ENCODE data around the gene SS18L1.

The SS18L1 gene

DNA sequence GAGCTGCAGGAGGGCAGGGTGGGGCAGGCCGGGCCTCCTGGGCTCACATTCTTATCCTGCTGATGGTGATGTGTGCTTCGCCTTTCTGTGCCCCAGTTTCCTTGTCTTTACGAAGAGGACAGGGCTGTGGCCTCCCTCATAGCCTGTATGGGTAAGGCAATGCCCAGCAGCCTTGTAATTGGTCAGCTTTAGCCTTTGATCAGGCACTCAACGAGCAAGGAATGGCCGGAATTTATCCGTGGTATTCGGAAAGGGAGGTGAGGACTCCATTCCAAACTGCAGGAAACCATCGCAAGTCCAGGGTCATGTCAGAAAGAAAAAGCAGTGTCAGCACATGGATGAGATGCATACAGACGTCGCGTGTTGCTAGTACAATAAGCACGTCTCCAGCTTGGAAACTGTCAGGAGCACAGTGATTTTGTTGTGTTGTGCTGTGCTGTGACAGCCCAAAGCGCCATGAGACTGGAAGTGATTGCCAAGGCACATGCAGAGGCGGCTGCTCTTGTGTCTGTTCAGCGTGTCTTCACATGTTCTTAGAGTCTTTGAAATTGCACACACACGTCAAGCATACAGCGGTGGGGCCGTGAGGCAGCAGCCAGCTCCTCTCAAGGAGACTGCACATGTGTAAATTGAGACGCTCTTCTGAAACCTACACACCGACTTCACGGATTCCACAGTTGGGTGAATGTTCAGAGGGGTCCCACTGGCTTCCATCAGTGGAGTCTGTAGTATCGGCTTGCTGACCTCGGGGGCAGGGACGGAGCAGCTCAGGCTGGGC is 6.2 kb downstream of the SS18L1 start:
- no peak for DNase-seq (ENCODE audit: extremely low spot score, insufficient read length, low read depth)
- no peak for FAIRE-seq

GRCh38 chr20:62150310-62150575 is 6.7 kb downstream of the SS18L1 start:
- FAIRE-seq (no peak), DNase-seq (ENCODE audit: extremely low spot score, insufficient read length, low read depth) (no peak)

DNA sequence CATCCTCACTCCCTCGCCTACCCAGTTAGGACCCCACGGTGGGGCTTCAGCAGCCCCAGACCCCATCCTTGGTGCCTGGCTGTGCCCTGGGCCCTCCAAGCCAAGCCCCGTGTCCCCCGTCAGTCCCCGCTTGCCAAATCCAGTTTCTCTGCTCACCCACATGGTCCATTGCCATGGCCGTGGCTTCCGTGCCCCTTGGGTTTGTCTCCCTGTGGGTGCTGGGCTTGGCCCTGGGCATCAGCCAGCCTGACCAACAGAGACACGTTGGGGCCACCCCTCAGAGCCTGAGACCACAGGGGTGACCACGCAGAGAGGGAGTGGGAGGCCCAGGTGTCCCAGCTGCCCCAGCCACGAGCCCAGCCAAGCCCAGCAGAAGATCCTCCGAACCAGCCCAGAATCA is 7.7 kb downstream of the SS18L1 start:
- FAIRE-seq, result no peak
- no peak for DNase-seq (ENCODE audit: extremely low spot score, insufficient read length, low read depth)

GRCh38 chr20:62151835-62152364 is 8.3 kb downstream of the SS18L1 start:
- FAIRE-seq (no peak), DNase-seq (ENCODE audit: extremely low spot score, insufficient read length, low read depth) (no peak)

DNA sequence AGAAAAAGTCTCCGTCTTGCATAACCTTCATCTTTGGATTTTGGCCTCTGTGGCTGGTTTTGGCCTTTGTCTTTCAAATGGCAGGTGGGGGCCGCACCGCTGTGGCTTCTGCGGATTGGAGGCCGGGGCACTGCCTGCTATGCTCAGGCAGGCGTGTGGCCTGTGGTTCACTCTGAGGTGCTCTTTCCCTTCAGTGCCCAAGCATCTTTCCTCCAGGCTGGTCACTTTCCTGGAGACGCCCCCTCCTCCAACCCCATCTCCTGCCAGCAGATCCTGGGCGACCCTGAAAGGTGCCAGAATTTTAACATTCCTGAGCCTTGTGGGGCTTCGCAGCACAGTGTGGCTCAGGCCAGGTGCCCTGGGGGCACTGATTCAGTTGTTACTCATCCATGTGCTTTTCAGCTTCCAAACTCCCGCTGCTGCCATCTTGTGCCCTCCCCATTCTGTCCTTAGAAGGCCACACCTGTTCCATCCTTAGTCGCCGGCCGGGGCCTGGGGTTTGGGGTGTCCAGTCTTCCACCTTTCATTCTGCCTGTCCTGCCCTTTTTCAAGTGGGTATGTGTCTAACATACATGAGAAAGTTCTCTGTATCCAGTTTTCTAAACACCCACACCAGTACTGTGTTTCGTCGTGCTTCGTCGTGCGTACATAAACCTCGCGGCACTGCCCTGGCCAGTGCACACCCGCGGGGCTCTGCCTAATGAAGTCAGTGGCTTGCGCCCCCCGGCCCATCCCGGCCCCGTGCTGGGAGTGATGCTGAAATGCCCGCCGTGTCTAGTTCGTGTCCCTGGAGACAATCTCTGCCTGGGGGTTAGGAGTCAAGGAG is 12.1 kb downstream of the SS18L1 start:
- no peak for FAIRE-seq
- no peak for DNase-seq (ENCODE audit: extremely low spot score, insufficient read length, low read depth)

DNA sequence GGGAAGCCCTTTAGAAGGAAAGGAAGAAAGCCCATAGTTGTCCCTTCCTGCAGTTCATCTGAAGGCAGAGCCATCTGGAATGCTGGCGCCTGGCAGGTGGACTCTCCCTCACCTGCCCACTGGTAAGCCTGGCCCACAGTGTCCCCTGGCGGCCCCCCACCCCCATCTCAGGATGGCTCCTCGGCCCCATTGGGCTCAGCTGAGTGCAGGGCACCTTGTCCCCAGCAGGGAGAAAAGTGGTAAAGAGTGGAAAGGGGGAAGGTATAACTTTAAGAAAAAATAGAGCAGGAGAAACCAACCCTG is 12.6 kb downstream of the SS18L1 start:
- DNase-seq (ENCODE audit: extremely low spot score, insufficient read length, low read depth) (no peak), FAIRE-seq (no peak)

- FAIRE-seq (no peak), DNase-seq (ENCODE audit: extremely low spot score, insufficient read length, low read depth) (peak; percentile 48)
These were observed 13.2 kb downstream of the SS18L1 start for GRCh38 chr20:62156592-62157386.

DNA sequence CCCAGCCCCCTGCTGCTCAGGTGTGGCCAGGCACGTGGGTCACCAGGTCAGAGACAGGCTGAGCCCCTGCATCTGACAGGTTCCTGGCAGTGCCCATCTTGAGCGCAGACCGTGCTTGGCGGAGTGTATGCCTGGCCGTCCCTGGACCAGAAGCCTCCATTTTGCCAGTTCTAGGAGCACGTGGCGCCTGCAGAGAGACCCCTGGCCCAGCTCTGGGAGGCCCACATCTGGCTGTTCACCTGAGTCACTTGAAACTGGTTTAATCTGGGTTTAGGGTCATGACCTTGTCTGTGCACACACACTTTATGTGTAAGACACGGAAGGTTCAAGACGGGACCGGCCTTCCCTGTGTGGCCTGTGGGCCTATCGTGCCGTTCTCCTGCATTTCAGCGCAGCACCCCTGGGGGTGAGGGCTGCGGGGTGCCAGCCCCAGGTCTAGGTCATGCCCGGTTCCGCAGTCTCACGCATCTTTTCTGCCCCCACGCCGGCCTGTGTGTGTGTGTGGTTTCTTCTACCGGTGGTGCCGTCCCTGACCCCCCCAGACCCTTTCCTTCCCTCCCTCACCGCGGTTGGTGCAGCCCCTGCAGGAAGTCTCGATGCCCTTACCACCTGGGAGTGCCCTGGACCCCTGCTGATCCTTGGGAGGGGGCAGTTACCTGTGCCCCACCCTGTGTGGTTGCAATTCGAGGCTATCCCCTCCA is 14.0 kb downstream of the SS18L1 start:
- DNase-seq (ENCODE audit: extremely low spot score, insufficient read length, low read depth) (no peak), FAIRE-seq (no peak)

- FAIRE-seq (no peak), DNase-seq (ENCODE audit: extremely low spot score, insufficient read length, low read depth) (no peak)
These were observed 14.5 kb downstream of the SS18L1 start for GRCh38 chr20:62158088-62158400.

- FAIRE-seq, result no peak
- no peak for DNase-seq (ENCODE audit: extremely low spot score, insufficient read length, low read depth)
These were observed 15.0 kb downstream of the SS18L1 start for GRCh38 chr20:62158541-62158940.

DNA sequence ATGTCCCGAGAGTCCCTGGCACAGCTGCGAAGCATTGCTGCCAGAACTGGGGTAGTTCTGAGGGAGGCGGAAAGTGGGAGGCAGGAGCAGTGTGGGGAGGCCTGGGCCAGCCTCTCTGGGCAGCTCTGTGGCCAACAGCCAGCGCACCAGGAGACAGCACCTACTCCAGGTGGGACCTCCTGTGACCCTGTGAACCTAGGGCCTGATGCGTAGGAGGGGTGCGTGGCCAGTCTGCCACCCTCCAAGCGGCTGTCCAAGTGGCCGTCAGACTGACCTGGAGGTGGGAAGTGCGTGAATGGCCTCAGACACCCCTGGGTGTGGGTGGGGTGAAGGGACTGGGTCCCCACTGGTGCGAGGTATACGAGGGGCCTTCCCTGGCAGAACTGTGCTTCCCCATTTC is 15.5 kb downstream of the SS18L1 start:
- DNase-seq (ENCODE audit: extremely low spot score, insufficient read length, low read depth) (no peak), FAIRE-seq (no peak)

DNA sequence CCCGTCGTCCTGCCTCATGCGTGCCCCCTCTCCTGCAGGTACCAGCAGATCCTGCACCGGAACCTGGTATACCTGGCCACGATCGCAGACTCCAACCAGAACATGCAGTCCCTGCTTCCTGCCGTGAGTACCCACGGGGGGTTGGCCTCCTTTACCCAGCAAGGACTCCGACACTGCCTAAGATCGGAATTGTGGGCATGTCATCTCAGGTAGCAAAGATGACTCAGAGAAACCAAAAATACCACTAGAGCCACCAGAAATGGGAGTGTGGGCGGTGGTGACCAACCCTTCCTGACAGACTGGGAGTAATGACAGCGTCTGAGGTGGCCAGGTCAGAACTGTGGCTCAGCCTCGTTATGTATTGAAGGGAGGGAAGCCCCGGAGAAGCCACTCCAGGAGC is 16.3 kb downstream of the SS18L1 start:
- DNase-seq (ENCODE audit: extremely low spot score, insufficient read length, low read depth) (no peak), FAIRE-seq (no peak)

DNA sequence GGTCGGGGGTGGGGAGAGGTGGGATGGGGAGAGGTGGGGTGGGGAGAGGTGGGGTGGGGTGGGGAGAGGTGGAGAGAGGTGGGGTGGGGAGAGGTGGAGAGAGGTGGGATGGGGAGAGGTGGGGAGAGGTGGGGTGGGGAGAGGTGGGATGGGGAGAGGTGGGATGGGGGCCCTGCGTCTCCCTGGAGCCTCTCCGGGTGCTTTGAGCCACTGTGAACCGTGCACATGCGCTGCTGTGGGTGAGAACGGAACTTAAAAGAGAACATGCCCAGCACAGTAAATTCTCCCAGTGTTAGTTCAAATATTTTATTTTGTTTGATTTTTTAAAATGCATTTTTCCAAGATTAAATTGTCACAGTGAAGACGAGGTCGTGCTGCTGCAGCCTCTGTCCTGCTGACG is 16.7 kb downstream of the SS18L1 start:
- FAIRE-seq, result no peak
- no peak for DNase-seq (ENCODE audit: extremely low spot score, insufficient read length, low read depth)

DNA sequence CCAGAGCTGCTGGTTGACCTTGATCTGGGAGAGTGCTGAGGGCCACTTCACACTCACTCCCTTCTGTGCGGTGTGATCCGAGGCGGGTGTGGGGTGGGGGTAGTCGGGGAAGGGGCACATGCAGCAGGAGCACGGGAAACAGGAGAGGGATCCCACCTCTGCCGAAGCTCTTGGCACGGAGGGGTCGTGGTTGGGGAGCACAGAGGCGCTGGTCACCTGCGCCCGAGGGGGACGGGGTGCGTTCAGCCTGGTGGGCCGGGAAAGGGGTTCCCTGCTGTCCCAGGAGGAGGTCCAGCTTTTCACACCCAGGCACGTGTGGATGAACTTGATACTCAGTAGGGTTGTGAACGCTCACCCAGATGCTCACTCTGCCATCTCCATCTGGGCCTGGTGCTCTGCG is 17.3 kb downstream of the SS18L1 start:
- FAIRE-seq (no peak), DNase-seq (ENCODE audit: extremely low spot score, insufficient read length, low read depth) (no peak)

DNA sequence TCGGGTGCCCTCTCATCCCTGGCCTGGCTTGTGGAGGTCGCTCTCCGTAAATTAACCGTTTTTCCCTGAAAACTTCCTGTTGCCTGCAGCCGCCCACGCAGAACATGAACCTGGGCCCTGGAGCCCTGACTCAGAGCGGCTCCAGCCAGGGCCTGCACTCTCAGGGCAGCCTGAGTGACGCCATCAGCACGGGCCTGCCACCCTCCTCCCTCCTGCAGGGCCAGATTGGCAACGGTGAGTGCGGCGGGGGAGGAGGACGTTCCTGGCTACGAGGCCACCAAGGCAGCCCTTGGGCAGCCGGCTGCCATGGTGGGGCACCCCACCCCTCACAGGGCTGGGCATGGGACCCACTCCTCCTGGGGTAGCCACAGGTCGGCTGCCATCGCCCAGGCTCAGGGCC is 17.8 kb downstream of the SS18L1 start:
- FAIRE-seq, result no peak
- no peak for DNase-seq (ENCODE audit: extremely low spot score, insufficient read length, low read depth)

GRCh38 chr20:62162765-62163484 is 19.4 kb downstream of the SS18L1 start:
- no peak for FAIRE-seq
- DNase-seq (ENCODE audit: extremely low spot score, insufficient read length, low read depth), result no peak

DNA sequence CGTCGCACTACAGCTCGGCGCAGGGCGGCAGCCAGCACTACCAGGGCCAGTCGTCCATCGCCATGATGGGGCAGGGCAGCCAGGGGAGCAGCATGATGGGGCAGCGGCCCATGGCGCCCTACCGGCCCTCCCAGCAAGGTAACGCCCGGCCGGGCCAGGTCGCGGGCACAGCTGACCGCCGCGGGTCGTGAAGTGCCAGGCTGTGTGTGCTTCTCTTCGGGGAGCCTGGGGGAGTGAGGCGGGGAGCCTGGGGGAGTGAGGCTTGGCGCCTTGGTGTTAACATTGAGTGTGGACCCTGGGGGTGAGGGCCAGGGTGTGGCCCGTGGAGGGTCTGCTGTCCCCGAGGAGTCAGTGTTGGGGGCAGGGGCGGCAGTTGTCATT is 19.9 kb downstream of the SS18L1 start:
- no peak for FAIRE-seq
- DNase-seq (ENCODE audit: extremely low spot score, insufficient read length, low read depth), result no peak

DNA sequence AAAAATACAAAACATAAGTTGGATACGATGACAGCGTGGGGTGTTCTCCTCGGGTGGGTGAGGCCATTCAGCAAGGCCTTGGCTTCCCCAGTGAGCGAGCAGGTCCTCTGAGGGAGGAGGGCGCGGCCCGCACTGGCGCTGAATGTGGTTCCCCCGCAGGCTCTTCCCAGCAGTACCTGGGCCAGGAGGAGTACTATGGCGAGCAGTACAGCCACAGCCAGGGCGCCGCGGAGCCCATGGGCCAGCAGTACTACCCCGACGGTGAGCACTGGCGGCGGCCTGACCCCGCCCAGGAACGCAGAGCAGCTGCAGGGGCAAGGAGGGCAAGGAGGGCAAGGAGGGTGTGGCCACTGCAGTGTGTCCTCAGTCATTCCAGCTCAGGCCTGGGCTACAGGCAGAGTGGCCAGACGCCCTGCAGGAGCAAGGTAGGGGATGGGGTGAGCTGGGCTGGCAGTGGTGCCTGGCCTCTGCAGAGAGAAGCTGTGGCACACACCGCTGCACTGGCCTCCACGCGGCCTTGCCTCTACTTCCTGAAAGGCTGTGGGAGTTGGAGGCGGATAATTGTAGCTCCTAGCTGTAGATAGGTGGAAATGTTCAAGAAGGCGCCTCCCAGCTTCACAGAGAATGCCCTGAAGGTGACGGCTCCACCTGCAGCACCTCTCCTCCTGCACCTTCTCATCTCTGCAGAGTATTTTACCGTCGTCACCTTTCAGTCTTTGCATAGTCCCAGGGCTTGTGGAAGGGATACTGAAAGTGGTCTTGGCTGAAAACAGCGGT is 20.6 kb downstream of the SS18L1 start:
- no peak for DNase-seq (ENCODE audit: extremely low spot score, insufficient read length, low read depth)
- FAIRE-seq, result no peak

Measured in GM18507 (cell line).